Skin of body (tissue), 2 donors: ENCODE measurements around the gene IBA57. TPM values are rescaled to one million over a fixed set of nuclear protein-coding genes. Genes with fewer than 3 reads are reported as not detected.

ENCODE experiments used
- DNase-seq: peaks from one replicate; lab custom pipeline; 2025; lab: John Stamatoyannopoulos, UW
- total RNA-seq: library from RNA; depleted of rRNA; stranded (reverse); fragments of >200 nt; gene quantifications from one replicate; pipeline ENCODE4 v1.2.3, GENCODE V29; 2014

The IBA57 gene
- total RNA-seq, 1 donor from 2014 or later, result 5.0 TPM

DNA sequence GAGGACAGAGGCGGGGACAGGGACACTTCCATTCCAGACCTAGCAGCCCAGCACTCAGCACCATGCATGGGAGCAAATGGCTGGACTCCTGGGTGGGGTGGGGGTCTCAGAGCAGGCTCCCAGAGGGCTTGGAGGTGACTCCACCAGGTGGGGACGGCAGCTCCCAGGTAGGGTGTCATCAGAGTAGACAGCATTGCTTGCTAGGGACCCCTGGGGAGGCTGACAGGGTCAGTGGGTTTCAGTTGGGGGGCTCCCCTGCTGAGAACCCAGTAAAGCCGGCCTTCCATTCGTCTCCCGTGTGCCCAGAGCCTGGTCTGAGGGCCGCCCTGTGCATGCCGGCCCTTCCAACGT is 20.6 kb upstream of the IBA57 start:
- no peak for DNase-seq

DNA sequence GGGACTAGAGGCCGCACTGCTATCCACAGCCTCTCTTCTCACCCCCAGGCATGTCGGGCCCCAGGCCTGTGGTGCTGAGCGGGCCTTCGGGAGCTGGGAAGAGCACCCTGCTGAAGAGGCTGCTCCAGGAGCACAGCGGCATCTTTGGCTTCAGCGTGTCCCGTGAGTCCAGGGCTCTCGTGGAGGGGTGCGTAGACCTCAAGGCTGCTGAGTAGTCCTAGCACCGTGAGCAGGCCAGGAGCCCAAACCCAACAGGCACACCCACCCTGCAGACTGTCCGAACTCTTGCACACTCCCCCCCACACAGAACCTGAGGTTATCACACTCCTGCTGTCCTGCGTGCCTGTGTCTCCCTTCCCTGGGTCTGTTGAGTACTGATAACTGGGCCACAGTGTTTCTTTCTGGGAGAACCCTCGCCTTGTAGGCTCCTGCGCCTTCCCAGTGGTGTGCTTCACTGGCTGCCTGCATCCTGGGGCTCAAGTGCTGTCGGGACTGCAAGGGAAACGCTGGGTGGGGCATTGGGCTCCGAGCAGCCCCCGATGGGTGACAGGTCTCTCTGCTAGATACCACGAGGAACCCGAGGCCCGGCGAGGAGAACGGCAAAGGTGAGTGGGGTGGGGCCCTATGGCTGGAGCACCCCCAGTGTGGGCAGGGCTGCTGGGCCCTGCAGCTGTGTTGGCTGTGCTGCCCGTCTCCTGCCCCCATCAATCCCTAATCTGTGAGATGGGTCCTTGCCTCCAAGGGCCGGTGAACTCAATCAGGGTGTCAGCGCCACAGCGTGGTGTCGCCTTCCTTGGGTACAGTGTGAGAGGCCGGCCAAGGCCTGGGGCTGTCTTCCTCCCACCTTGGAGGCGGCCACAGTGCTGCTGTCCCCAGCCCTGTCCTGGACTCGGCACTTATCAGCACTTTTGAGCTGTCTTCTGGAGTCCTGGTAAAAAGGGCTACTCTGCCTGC is 19.9 kb upstream of the IBA57 start:
- no peak for DNase-seq

DNA sequence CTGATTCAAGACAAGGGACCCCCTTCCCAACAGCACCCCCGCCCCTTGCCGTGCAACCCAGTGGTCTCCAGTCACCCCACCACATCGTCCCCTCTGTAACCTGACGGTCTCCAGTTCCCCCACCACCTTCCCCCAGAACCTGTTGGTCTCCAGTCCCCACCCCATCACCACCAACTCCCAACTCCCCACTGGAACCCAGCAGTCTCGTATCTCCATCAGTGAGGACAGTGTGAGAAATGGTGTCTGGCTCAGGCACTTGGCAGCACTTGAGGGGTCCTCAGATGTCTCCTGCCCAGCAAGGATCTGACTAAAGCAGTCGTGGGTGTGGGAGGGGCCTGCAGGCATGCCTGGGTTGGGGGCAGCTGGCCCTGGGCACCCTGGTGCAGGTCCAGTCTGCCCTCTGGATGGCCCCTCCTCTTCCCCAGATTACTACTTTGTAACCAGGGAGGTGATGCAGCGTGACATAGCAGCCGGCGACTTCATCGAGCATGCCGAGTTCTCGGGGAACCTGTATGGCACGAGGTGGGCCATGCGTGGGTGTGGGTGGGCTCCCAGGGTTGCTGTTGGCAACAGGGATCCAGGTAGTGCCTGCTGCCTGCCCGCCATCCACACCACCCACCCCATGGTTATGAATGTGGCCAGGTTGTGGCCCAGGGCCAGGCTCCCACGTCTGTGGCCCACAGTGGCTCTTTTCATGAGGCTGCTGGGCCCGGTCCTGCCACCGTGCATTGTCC is 19.0 kb upstream of the IBA57 start:
- no peak for DNase-seq

- no peak for DNase-seq
These were observed 18.4 kb upstream of the IBA57 start for GRCh38 chr1:228147151-228147693.

DNA sequence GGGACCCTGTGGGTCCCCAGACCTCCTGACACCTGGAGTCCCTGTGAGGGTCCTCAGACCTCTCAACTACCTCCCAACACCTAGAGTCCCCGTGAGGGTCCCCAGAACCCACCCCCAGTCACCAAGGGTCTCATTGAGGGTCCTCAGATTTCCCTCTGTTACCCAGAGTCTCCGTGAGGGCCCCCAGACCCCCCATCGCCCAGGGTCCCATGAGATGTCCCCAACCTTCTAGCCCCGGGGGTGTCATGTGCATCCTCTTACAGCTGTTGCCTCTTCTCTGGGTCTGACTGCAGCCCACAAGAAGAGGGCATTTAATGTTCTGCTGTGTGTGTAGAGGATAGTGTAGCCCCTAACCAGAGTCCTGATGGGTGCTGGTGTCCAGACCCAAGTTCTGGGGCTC is 17.8 kb upstream of the IBA57 start:
- no peak for DNase-seq

- DNase-seq, result no peak
These were observed 17.3 kb upstream of the IBA57 start for GRCh38 chr1:228148196-228148861.

DNA sequence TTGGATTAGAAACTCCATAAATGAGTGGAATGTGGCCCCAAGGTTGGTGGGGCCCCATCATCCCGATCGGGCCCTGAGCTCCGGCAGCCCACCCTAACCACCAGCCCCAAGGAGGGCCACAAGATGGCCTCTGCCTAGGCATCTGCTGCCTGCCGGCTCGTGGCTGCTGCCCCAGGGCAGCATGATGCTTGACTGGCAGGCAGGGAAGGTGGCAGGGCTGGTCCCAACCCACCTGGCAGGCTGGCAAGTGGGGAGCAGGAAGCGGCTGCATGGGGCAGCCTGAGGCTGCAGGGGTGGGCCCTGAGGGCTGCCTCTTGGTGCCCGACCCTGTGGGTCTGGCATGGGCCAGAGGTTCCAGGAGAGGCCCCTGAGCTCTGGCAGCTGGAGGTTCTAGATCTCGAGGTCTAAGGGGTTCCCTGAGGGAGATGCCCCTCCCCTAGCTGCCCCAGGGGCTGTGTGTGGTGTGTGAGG is 16.6 kb upstream of the IBA57 start:
- DNase-seq, result no peak

DNA sequence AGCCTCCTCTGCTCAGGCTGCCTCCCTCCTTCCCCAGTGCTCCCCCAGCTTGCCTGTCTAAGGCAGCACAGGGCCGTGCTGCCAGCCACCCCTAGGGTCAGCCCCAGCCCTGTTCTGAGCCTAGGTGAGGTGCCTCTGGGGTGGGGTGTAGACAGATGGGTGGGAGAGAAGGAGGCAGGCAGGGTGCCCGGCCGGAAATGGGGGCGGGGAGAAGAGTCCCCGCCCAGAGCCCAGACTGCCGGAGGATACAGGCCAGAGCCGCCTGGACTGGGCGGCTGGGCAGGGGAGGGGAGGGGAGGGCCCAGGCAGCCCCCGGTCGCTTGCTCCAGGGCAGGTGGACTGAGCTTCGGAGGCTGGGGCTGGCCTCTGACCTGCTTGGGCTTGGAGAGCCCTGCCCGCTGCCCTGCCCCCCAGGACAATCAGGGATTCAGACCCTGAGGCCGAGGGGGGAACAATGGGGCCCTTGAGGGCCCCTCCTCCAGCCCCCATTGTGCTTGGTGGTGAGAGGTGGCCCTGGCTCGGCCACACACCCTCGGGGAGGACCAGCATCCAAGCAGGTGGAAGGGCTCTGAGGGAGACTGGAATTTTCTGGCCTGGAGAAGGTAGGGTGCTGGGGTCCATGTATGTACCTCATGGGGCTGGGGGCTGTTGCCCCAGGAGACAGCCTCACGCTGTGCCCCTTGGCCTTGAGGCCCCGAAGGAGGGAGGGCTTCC is 16.0 kb upstream of the IBA57 start, which contains the start of gene GJC2:
Gene GJC2, plus strand, starts transcription at position 525 of the 714 bp plus-strand sequence. CDS start 7,829 bp downstream, outside the sequence.
- no peak for DNase-seq

DNA sequence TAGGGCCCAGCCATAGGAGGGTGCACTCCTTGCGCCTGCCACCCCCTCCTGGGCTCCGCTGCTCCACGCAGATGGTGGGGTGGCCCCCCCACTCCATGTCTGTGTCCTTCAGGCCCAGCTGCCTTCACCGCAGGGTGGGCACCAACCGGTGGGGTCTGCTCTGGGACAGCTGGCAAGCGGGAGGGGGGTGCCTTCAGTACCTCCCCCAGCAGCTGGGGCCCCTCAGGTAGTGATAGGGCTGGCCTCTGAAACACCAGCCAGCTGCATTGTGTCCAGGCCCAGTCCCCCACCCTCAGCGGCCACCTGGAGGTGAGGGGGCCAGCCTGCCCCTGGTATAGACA is 15.5 kb upstream of the IBA57 start:
- no peak for DNase-seq

DNA sequence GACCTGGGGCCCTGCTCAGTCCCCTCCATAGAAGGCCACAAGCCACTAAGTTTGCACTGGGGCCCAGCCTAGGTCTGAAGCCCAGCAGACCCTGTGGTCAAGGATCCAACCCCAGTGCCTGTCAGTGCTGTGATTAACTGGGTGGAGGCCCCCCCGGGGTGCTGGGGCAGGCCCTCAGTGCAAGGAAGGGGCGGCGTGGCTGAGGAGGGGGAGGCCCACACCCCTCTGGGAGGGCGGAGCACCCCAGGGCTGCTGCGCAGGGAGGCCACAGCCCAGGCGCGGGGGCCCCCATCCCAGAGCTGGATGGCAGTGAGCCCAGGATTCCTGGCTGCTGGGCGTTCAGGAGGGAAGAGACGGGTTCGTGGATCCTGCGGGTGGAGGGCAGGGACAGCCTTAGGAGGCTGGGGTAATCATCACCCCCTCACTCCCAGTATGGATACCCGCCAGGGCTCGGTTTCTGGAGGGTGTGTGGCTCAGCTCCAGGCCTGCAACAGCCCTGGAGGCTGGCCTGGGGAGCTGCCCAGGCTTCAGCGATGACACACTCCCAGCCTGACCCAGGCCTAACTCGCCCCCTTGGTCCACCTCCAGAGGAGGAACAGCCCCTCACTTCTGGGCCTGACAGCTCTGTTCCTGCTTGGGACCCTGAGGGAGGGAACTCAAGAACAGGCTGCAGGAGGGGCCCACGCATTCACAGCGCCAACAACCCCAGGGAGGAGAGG is 15.0 kb upstream of the IBA57 start:
- peak; percentile 64 for DNase-seq

DNA sequence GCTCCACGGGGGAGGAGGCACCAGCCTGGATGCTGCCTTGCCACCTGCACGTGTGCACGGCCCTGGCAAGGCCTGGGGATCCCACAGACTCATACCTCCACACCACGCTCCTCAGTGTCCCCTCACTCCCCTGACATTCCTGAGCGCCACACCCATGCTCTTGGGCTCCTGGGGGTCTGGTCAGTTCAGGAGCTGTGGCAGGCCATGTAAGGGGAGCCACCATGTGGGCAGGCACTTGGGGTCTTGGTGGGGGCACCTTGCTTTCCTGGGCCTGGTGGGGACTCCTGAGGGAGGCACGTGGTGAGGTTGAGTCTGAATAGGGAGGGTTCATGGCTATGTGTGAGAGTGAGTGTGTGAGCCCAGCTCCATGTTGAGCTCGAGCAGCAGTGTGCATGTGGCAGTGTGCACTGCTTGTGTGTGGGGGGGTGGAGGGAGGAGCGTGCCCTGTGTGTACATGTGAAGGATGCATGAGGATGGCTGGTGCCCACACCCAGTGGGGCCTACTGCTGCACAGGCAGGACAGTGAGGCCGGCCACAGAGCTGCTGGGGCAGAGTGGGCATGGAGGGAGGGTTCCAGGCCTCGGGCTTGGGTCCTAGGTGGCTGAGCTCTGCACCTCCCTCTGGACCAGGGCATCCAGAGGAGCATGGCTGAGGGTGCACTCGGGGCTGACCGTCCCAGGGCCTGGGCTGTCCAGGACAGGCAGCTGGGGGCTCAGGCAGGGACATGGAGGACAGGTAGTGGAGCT is 14.3 kb upstream of the IBA57 start:
- no peak for DNase-seq

DNA sequence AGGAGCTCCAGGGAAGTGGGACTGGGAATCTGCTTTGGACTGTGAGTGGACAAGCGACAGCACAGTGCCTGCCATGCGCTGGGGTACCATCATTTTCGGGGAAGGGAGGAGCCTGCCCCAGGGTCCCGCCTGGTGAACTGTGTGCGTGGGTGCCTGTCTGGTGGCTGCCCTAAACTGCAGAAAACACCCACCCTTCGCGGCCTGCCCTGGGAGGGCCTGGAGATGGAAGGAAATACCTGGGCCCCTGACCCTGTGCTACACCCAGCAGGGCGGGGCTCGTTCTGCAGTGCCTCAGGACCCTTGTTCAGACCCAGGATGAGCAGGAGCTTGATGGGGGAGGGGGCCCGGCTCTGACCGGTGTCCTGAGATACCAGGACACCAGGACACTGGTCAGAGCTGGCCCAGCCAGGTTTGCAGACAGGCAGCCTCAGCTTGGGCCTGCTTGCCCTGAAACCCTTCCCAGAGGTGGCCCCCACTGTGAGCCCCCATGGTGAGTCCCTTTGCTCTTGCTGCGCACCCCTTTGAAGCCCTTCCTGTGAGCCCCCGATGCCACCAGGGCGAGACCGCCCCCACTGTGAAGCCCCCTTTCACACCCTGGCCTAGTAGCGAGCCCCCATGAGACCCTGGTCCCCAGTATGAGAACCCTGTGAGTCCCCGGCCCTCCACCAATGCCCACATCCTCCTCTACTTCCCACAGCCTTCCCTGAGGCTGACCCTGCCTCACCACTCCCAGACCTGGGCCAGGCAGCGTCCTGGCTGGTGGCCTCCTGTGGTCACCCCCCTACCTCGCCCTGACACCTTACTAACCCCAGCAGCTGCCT is 13.3 kb upstream of the IBA57 start:
- no peak for DNase-seq

GRCh38 chr1:228152918-228153258 is 12.7 kb upstream of the IBA57 start:
- no peak for DNase-seq

DNA sequence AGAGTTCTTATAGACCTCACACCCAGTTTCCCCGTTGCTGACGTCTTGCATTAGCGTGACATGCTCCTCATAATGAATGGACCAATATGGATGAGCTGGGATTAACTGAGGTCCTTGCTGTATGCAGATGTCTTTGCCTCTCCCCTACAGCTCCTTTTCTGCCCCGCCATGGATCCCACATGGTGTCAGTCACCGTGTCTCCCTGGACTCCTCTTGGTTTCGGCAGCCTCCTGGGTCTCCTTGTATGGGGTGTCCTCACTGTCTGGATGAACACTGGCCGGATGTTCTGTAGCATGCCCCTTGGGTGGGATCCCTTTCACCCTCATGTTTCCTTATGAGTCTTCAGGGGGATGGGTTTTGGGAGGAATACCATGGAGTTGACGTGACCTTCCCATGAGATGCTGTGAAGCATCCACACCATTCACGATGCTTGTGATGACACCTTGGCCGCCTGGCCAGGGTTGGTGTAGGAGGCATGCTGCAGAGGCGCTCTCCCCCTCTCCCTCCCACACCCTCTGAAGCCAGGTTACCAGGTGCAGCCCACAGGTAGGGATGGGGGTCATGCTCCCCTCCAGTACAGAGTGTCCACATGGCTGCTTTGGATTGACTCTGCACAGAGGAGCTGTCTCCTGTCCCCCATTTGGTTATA is 11.5 kb upstream of the IBA57 start:
- DNase-seq, result no peak

DNA sequence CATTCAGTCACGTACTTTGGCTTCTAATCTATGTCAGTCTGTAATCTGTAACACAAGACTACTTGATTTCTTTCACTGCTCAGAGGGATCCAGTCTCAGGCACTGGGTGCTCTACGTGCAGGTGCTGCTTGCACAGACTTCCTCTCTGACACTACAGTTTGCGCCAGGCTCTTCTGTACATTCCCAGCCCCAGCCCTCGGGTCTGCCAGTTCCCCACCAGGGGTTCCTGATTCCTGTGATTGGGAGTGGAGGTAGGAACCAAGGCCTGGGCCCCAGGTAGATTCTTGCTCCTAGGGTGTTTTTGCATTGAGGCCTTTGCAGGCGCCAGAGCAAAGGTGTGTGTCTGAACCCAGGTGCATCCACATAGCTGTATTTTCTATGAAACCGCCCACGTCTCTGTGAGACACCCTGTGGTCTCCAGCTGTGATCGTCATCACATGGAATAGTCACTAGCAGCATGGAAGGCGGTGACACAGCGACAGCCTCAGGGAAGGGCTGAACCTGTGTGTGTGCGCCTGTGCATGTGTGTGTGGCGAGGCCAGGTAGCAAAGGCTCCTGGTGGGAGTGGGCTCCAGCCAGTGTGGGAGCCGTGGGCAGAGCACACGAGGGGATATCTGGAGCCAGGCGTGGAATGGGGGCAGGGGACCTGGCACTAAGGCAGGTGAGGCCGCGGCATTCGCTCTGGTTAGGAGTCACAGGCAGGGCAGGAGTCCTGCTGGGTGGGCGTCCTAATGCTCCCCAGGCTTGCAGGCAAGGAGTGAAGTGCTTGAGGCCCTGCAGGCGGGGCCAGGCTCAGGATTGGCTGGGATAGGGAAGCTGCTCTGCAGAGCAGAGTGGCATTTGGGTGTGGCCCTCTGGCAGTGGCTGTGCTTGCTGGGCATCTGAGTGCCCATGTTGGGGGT is 10.7 kb upstream of the IBA57 start:
- DNase-seq, result no peak

GRCh38 chr1:228155596-228156514 is 9.7 kb upstream of the IBA57 start:
- DNase-seq, result no peak
